HG02981 (cell line): ENCODE measurements around the gene C19orf73.
"Not testable (repeated sequence)": the region's sequence is repeated elsewhere in the genome, so short reads cannot be mapped to it uniquely, and the experiment has no call there.

Source experiments
- ATAC-seq: cut with Tn5 transposase; IDR thresholded peaks from one replicate; pipeline ENCODE4 v1.9.1; 2021; ENCODE audit warnings: mild to moderate bottlenecking, moderate library complexity; ENCODE audit not compliant: unreplicated experiment

C19orf73 gene

DNA sequence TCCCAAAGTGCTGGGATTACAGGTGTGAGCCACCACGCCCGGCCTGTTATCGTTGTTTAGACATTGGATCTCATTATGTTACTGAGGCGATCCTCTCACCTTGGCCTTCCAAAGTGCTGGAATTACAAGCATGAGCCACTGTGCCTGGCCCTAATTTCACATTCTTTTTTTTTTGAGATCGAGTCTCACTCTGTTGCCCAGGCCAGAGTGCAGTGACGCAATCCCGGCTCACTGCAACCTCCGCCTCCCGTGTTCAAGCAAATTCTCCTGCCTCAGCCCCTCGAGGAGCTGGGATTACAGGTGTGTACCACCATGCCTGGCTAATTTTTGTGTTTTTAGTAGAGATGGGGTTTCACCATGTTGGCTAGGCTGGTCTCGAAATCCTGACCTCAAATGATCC is 4.3 kb upstream of the C19orf73 start:
- not testable (repeated sequence) for ATAC-seq

DNA sequence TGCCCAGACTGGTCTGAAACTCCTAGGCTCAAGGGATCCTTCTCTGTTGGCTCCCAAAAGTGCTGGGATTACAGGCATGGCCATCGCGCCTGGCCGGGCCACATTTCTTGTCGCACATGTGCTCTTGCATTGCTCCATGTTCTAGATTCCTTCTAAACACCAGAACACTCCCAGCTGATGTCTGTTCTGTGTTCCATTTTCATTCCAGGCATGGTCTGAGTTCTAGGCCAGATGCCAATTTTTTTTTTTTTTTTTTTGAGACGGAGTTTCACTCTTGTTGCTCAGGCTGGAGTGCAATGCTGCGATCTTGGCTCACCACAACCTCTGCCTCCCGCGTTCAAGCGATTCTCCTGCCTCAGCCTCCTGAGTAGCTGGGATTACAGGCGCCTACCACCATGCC is 2.9 kb upstream of the C19orf73 start:
- not testable (repeated sequence) for ATAC-seq

DNA sequence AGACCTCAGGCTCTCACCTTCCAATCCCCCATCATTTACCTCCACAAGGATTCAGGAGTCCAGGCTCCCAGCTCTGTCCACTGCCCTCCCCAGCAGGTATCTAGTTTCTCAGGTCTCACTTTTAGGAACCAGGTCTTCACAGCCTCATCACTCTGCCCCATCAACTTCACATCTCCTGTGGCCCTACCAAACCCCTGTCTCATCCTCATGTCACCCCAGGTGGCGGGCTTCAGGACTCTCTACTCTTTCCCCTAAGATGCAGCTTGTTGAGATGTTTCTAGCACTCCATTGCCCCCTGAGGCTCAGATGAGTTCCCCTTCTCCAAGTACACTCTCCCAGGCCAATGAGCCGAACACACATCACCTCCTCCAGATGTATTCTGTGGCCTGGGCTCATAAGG is 1.9 kb upstream of the C19orf73 start:
- ATAC-seq, result no peak

DNA sequence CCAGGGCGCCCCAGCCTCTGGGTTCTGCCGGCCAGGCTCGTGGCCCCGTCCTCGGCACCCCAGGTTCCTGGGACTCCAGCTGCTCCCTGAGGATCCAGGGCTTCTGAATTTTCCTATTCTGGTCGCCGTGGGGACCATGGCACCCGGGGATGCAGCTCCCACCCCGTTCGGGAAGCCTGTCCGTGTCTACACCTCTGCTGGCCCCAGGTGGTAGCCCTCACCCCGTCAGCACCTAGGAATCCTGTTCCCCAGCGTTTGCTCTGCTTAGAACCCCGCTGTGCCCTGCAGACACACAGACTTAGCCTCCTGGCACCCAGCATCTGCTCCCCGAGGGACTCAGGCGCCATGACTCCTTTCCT is 1.4 kb upstream of the C19orf73 start:
- ATAC-seq, result no peak

DNA sequence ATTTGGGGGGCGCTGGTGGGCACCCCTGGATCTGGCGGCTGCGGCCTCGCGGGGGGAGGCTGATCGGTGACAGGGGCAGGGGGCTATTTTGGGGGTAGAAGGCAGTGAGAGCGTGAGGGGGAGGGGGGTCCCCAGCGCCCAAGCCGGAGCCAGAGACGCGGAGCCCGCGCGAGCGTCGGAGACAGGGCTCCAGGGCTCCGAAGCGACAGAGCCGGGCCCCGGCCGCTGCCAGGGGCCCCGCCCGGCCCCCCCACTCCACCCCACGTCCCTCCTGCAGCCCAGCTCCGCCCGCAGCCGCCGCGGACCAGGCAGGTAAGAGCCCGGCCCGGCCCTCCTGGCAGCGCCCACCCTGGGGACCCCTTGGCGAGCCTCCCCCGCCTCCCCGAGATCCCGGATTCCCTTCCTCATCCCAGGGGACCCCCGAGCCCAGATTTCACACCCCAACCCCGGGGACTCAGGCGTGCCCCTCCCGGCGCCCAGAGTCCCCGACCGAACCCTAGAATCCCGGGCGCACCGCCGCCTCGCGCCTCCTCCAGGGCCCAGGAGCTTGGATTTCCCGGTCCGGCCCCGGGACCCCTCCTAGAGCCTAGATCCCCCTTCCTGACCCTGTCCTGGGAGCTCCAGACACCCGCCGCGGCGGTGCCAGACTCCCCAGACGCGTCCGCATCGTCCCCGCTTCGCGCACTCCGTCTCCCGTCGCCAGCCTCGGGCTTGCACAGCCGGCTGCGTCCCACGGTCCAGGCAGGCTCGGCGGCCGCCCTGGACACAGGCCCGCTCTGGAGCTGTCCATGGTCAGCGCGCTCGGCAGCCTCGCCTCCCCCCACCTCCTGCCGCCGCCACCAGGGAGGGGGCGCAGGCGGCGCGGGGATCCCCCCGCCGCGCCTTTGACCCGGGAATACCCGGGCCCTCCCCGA is 725 bp upstream of the C19orf73 start, which contains the start of gene PPFIA3:
TSS of gene PPFIA3 (plus strand) at position 134 of the 914 bp plus-strand sequence. CDS start 8,330 bp downstream, outside the sequence.
- no peak for ATAC-seq

DNA sequence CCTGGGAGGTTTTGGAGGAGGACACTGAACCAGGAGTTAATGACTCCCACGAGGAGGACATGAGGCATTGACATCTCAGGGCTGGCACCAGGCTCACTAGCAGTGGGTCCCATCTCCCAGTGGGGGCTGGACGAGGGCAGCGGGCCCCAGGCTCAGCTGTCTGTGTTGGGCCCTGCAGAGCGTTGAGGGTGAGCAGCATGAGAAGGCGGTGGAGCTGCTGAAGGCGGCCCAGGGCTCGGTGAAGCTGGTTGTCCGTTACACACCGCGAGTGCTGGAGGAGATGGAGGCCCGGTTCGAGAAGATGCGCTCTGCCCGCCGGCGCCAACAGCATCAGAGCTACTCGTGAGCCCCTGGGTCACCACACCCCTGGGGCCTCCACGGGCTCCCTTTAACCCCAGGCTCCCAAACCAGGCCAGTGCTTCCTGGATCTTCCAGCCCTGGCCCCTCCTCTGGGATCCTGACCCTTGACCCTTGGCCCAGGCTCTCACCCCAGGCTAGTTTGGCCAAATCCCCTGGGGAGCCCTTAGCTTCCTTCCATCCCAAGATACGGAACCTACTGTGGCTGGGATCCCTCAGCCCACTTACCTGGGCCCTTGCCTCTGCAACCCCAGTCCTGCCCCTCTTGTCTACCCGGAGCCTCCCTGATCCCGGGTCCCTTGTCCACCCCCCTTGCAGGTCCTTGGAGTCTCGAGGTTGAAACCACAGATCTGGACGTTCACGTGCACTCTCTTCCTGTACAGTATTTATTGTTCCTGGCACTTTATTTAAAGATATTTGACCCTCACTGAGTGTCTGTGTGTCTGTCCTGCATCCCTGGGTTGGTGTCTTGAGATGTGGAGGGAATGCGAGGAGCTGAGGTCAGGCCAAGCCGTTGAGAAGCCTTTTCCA is 1.0 kb downstream of the C19orf73 start:
- no peak for ATAC-seq

DNA sequence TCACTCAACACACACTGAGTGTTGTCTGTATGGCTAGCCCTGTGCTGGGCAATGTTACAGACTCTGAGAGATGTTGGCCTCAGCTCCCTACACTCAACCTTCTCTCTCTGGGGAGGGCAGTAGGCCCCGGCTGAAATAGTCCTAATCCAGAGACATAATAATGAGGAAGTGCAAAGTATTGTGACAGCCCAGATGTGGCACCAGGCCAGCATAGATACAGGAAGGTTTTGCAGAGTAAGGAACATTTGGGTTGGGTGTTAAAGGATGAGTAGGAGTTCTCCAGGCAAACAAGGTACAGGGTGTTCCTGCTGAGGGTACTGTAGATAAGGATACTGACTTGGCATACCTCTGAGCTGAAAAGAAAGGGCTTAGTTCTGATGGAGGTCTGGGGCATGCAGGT is 2.4 kb downstream of the C19orf73 start:
- ATAC-seq, result no peak

DNA sequence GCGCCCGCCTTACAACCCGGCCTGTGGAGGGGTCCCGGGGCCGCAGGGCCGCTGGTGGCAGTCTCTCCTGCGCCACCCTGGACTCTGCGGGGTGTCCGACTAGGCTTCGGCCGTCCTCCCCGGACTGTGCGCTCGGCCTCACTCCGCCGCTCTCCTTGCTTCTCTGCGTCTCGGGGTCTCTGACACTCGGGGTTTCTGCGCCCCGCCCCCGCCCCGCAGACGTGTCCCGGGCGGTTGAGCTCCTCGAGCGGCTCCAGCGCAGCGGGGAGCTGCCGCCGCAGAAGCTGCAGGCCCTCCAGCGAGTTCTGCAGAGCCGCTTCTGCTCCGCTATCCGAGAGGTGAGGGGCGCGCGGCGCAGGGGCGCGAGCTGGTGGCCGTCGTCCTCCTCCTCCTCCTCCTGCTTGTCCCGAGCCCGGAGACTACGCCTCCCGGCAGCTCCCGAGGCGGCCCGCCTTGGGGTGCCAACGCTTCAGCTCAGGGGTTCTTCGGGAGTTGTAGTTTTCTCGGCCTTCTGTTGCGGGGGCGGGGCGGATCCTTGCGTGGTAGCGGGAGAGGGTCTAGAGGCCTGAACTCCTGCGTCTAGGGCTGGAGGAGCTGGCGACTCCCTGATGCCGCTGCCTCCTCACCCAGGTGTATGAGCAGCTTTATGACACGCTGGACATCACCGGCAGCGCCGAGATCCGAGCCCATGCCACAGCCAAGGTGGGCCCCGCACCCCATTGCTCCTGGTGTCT is 4.1 kb downstream of the C19orf73 start:
- ATAC-seq, result no peak

DNA sequence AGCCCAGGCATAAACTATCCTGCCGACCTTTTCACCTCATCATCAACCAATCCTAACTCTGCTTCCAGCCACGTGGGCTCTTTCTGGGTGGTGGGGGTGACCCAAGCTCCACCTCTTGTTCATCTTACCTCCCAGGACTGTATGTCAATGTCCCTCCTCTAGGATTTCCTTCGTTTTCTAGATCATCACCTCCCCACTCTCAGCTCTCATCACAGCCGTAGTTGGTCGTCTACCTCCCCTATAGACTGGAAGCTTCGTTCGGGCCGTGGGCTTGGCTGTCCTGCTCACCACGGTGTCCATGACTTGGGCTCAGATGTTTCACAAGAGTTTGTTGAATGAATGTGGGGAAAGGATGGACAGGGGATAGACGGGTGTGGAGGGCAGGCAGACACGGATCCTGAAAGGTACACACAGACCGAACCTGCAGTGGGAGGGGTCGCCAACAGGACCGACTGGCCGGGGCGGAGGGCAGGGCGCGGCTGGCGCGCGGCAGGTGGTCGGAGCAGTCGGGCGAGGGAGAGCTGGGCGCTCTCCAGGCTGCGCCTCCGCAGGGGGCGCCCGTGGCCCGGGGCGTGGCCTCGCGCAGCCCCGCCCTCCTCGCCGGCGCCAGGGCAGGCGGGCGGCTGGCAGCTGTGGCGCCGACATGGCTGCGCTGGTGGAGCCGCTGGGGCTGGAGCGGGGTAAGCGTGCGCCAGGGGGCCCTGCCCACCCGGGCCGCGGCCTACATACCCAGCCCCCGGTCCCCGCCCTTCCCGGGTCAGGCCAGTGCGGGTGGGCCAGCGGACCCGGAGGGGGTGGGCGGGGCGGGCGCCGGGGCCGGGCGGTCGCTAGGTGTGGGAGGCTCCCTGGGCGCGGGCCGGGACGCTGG is 4.9 kb downstream of the C19orf73 start, which contains the start of gene LIN7B:
TSS of gene LIN7B (plus strand) at position 609 of the 868 bp plus-strand sequence. CDS start at position 644, 35 bp downstream.
- peak; percentile 43 for ATAC-seq

DNA sequence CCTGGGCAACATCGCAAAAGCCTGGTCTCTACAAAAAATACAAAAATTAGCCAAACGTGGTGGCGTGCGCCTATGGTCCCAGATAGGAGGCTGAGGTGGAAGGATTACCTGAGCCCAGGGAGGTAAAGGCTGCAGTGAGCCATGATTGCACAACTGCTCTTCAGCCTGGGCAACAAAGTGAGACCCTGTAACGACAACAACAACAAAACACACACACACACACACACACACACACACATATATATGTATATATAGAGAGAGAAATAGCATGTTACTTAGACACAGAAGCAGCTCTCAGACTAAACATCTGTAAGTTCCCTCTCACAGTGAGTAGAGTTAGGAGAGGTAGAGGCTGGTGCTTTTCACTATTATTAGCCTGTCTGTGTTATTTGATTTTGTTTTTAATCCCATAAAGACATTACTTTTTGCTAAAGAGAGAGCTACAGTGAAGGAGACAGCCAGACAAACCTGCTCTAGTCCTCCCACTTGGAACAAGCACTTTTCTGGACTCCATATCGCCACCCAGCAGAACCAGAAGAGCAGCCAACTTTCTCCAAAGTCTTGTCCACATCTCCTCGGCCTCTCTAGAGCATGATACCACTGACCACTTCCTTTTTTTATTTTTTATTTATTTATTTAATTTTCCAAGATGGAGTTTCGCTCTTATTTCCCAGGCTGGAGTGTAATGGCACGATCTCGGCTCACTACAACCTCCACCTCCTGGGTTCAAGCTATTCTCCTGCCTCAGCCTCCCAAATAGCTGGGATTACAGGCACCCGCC is 7.5 kb downstream of the C19orf73 start:
- no peak for ATAC-seq

DNA sequence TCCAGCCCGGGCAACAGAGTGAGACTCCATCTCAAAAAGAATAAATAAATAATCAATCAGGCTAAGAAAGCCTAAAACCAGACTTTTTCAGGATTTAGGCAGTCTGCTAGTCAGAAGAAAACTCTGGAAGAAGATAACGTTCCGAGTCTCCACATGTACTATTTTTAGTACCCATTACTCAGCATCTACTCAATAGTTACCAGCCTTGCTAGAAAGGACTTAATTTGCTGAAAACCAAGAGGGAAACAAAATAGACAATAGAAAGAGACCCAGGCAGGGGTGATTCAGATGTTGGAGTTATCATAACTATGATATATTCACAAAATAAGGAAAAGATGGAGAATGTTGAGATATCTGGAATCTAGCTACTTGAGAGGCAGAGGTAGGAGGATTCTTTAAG is 8.4 kb downstream of the C19orf73 start:
- ATAC-seq, result no peak

DNA sequence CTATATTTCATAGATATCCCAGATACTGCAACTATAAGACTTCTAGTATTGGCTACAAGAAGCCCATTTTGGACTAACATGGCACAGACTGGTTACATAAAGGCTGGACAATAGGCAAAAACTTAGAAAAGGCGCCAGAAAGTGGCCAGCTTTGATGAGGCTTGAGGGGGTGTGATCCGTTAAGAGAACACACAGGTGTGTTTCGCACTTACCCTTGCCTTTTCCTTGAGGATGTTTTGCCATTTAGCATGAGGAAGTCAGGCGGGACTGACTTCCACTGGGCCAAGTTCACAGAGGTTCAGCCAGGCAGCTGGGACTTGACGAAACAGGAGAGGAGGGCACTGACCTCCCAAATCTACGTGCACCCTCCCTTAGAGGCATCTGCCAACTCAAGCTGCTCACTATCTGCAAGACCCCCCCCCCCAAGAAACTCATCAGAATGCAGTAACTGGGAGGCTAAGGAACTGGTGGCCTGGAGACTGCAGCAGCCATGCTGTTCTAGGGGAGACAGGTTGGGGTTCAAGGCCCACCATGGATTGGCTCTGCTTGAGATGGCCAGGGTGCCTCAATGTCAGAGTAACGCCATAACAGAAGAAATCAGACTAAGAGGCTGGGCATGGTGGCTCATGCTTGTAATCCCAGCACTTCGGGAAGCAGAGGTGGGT is 9.2 kb downstream of the C19orf73 start:
- ATAC-seq, result no peak

DNA sequence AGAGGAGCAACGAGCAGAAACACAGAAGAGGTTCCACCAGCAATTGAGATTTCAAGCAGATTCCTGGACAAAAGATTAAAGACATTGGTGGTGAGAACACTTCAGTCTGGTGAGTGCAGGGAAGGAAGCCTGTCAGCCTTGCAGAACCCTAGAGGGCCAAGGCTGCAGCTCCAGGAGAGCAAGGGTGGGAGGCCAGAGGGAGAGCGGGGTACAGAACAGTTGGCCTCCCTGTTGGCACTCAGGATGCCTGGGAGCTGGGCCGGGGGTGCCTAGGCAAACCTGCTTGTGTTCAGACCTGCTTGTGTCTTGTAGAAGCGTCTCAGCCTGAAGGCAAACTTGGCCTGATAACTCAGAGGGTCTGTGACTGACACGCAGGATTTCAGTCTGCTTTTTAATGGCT is 9.9 kb downstream of the C19orf73 start:
- ATAC-seq, result no peak

DNA sequence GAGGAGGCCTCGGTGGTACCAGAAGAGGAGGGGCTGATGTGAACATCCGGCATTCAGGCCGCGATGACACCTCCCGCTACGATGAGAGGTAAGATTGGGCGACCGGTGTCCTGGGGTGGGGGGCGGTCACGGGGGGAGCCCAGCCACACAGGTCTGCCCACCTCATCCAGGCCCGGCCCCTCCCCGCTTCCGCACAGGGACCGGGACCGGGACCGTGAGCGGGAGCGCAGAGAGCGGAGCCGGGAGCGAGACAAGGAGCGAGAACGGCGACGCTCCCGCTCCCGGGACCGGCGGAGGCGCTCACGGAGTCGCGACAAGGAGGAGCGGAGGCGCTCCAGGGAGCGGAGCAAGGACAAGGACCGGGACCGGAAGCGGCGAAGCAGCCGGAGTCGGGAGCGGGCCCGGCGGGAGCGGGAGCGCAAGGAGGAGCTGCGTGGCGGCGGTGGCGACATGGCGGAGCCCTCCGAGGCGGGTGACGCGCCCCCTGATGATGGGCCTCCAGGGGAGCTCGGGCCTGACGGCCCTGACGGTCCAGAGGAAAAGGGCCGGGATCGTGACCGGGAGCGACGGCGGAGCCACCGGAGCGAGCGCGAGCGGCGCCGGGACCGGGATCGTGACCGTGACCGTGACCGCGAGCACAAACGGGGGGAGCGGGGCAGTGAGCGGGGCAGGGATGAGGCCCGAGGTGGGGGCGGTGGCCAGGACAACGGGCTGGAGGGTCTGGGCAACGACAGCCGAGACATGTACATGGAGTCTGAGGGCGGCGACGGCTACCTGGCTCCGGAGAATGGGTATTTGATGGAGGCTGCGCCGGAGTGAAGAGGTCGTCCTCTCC is 11.1 kb downstream of the C19orf73 start:
- no peak for ATAC-seq

DNA sequence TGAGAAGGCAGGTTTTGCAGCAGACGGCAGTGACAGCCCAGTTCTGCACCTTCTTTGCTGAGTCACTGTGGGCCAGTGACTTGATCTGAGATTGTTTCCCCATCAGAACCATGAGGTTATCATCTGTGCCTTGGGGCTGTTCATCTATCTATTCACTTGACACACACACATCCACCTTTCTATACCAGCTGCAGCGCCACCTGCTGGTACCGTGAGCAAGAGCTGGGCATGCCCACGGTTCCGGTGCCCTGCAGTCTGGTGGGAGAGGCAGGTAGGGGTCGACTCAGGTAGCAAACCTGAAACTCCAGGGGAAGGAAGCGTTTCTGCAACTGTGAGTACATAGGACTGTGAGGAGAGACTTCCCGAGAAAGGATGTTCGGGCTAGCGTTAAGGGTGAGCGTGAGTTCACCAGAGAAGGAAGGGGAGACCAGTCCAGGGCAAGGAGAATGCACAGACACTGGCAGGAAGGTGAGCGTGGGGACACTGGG is 12.3 kb downstream of the C19orf73 start:
- no peak for ATAC-seq

DNA sequence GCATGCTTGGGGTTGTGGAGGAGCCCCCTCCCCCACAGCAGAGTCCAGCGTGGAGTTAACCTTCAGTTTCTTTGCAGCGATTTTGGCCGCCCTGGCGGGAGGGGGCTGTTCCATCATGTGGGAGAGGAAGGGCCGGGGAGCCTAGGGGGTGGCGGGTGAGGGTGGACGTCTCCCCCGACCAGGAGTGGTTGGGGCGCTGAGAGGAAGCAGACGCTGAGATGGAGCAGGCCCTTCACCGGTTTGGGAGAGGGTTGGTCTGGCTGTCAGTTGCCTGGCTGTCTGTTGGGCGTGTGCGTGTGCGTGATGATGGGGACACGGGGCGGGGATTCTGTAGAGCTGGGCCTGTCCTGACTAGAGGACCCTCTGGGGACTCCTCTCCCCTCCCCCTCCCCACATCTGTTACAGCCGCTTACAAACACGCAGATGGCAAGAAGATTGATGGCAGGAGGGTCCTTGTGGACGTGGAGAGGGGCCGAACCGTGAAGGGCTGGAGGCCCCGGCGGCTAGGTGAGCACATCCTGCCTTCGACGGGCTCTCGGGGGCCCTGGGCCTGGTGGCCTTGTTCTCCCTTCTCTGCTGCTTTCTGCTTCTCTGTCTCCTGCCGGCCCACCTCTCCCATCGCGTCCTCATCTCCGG is 14.6 kb downstream of the C19orf73 start:
- no peak for ATAC-seq
